OCI-LY3 (cell line): Measurements from ENCODE around the gene TFEC.

Source experiments
- H2AFZ ChIP-seq: fragments of 200-600, 300-600 bp; shearing (Covaris generic); 2 replicates; pipeline ENCODE4 v1.6.0; 2014; ENCODE audit warnings: antibody characterized with exemption, low read depth, low read length
- H3K27ac ChIP-seq: fragments of 200-600, 300-600 bp; sonication (generic); 2 replicates; pipeline ENCODE4 v1.5.1; 2014; ENCODE audit warnings: mild to moderate bottlenecking, low read length, moderate library complexity, mixed read lengths
- H3K27me3 ChIP-seq: fragments of 200-600, 300-600 bp; sonication (generic); 2 replicates; pipeline ENCODE4 v1.6.1; 2014; ENCODE audit warnings: low read depth, low read length, mixed read lengths
- H3K36me3 ChIP-seq: fragments of 200-600, 300-600 bp; sonication (generic); replicated peaks from 2 replicates; pipeline ENCODE3; 2014; ENCODE audit warnings: low read depth, low read length, mixed read lengths
- H3K4me1 ChIP-seq: fragments of 300-600, 200-600 bp; sonication (generic); 2 replicates; pipeline ENCODE4 v1.6.1; 2014; ENCODE audit warnings: low read length, mixed read lengths
- H3K4me2 ChIP-seq: fragments of 200-600, 300-600 bp; sonication (generic); 2 replicates; pipeline ENCODE4 v1.6.1; 2014; ENCODE audit warnings: low read length, mixed read lengths
- H3K4me3 ChIP-seq: fragments of 300-600, 200-600 bp; sonication (generic); 2 replicates; pipeline ENCODE4 v1.5.1; 2014; ENCODE audit warnings: antibody characterized with exemption, mild to moderate bottlenecking, low read length, moderate library complexity
- H3K79me2 ChIP-seq: fragments of 300-600, 200-600 bp; shearing (Covaris generic); 2 replicates; pipeline ENCODE4 v1.6.1; 2014; ENCODE audit warnings: mild to moderate bottlenecking, low read length, mixed read lengths
- H3K9ac ChIP-seq: fragments of 300-600, 200-600 bp; shearing (Covaris generic); 2 replicates; pipeline ENCODE4 v1.6.0; 2014; ENCODE audit warnings: mild to moderate bottlenecking, low read length, moderate library complexity
- H3K9me3 ChIP-seq: fragments of 200-600, 300-600 bp; shearing (Covaris generic); 2 replicates; pipeline ENCODE4 v1.6.1; 2014; ENCODE audit warnings: low read length, mixed read lengths; ENCODE audit not compliant: insufficient read depth
- H4K20me1 ChIP-seq: fragments of 200-600, 300-600 bp; sonication (generic); 2 replicates; pipeline ENCODE4 v1.6.1; 2016; ENCODE audit warnings: low read length, mixed read lengths; ENCODE audit not compliant: insufficient read depth
- EZH2phosphoT487 ChIP-seq: fragments of 200-600 bp; shearing (Covaris generic); IDR thresholded peaks from 2 replicates; pipeline ENCODE4 v1.6.1; 2018; ENCODE audit warnings: antibody characterized with exemption, mixed run types, low read depth
- TF ChIP-seq, protein P1 (sequence below): fragments of 200-600, 300-600 bp; sonication (generic); IDR thresholded peaks from 2 replicates; pipeline ENCODE4 v1.5.1; 2014; ENCODE audit warnings: antibody characterized with exemption, low read length, low read depth

TFEC gene

DNA sequence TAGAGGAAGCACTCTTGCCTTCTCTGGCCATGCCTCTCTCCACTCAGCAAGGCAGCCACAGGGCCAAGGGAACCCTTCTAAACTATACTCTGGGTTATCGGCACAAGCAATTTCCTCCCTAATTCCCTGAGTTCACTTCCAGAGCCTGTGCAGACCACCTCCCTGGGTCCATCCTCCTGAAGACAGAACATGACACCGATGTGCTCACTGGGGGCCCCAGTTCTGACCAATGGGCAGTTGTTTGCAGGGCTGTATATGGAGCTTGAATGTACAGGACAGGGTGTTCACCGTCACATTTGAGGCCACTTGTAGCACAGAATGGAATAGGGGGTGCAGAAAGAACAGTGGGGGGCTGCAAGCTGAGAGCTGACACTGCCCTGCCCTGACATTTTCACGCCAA, 77.7 kb downstream of the TFEC start:
- H3K9ac ChIP-seq: no peak overlapping the region
- TF ChIP-seq EZH2phosphoT487: no peak
- TF ChIP-seq, protein P1, sequence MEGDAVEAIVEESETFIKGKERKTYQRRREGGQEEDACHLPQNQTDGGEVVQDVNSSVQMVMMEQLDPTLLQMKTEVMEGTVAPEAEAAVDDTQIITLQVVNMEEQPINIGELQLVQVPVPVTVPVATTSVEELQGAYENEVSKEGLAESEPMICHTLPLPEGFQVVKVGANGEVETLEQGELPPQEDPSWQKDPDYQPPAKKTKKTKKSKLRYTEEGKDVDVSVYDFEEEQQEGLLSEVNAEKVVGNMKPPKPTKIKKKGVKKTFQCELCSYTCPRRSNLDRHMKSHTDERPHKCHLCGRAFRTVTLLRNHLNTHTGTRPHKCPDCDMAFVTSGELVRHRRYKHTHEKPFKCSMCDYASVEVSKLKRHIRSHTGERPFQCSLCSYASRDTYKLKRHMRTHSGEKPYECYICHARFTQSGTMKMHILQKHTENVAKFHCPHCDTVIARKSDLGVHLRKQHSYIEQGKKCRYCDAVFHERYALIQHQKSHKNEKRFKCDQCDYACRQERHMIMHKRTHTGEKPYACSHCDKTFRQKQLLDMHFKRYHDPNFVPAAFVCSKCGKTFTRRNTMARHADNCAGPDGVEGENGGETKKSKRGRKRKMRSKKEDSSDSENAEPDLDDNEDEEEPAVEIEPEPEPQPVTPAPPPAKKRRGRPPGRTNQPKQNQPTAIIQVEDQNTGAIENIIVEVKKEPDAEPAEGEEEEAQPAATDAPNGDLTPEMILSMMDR: no peak
- peaks cover 62% of the 10 kb centered on the region for H3K36me3 ChIP-seq
- H3K27ac ChIP-seq: peak overlapping the region; percentile 64; the same call in 1 of the 2 replicates
- no peaks in the 10 kb centered on the region for H3K9me3 ChIP-seq
- H3K27me3 ChIP-seq: no peaks in the 10 kb centered on the region
- no peak overlapping the region for H2AFZ ChIP-seq
- H3K79me2 ChIP-seq: peaks cover 39% of the 10 kb centered on the region
- H3K4me2 ChIP-seq: no peak overlapping the region
- no peak overlapping the region for H3K4me3 ChIP-seq
- peaks cover 19% of the 10 kb centered on the region; the same call in 1 of the 2 replicates for H4K20me1 ChIP-seq
- H3K4me1 ChIP-seq: peaks cover 18% of the 10 kb centered on the region

DNA sequence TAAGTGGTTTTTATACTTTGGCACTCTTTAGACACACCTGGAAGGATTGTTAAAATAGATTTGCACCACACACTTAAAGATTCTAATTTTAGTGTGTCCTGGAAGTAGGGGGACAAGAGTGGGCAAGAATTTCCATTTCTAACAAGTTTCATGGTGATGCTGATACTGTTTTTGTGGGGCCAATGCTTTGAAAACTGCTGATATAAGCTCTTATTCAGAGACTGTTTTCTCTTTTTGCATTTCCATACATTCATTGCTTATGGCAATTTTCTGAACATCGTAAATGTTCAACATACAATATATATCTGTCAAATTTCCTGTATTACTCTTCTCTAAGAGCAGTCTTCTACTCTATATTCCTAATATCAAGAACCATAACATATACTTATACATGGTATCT, 79.0 kb downstream of the TFEC start:
- H3K27me3 ChIP-seq: no peaks in the 10 kb centered on the region
- peaks cover 50% of the 10 kb centered on the region for H3K36me3 ChIP-seq
- H2AFZ ChIP-seq: no peak overlapping the region
- H3K27ac ChIP-seq: no peak overlapping the region
- no peak overlapping the region for H3K4me2 ChIP-seq
- peaks cover 13% of the 10 kb centered on the region; the same call in 1 of the 2 replicates for H4K20me1 ChIP-seq
- H3K79me2 ChIP-seq: peaks cover 32% of the 10 kb centered on the region
- peaks cover 18% of the 10 kb centered on the region for H3K4me1 ChIP-seq
- no peak overlapping the region for H3K4me3 ChIP-seq
- TF ChIP-seq, protein P1: no peak
- no peak for TF ChIP-seq EZH2phosphoT487
- no peaks in the 10 kb centered on the region for H3K9me3 ChIP-seq
- H3K9ac ChIP-seq: no peak overlapping the region

DNA sequence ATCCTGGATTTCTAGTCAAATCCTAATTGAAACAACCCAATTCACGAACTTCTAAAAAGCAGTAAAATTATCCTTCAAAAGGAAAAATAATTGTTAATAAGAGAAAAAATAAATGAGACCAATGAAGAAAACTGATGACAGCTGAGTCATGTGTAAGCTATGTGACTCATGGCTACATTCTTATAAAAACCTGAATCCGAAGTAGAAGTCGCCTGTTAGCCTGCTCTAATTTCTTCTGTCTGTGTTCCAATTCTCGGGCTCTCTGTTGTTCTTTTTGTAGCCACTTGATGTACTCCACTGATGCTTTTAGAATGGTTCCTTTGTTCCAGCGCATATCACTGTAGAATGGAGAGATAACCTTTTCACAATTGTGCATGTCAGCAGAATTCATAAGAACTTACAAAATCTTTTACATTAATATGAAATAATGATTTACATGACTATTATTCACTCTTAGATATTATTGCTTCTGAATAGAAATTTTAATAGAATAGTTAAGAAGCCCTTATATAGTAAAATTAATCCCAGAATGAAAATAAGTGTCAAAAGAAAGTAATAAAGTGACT, 88.8 kb downstream of the TFEC start:
- Histone ChIP-seq H3K27me3 (no peaks in the 10 kb centered on the region), H3K4me1 (no peaks in the 10 kb centered on the region), H3K4me2 (no peak overlapping the region), H2AFZ (no peak overlapping the region), H3K9me3 (no peaks in the 10 kb centered on the region), H3K36me3 (peaks cover 70% of the 10 kb centered on the region), H3K9ac (no peak overlapping the region), H3K4me3 (no peak overlapping the region), H4K20me1 (0 out of 2 replicates have a peak, but pooled peaks cover 6% of the 10 kb centered on the region), H3K79me2 (no peaks in the 10 kb centered on the region; the same call in none of the 2 replicates), H3K27ac (no peak overlapping the region)
- TF ChIP-seq, protein P1: no peak
- TF ChIP-seq EZH2phosphoT487: no peak

DNA sequence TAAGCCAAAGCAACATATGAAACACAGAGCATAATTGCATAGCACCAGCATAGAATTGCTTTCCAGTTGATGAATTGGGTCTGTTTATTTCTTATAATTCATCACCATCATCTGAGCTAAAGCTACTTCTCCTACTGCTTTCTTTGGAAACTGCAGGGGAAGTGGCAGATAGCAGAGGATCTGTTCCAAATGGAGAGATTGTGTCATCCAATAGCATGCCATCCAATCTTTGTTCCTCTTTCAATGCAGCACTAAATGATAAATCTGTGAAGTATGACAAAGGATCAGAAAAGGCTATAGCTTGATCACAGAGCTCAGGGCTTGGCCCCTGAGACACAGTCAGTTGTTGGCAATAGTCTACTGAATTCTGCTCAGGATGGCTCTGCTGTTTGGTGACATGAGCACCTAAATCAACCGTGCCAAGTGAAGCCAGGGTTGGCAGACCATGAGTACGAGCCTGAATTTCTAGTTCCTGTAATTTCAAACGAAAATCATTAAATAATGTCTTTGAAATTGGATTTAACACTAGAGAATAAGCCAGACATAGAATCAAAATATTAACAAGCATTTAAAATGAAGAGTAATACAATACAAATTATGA, 90.0 kb downstream of the TFEC start:
- Histone ChIP-seq H3K27me3 (no peaks in the 10 kb centered on the region), H3K36me3 (peaks cover 73% of the 10 kb centered on the region), H3K4me3 (no peak overlapping the region), H3K9me3 (no peaks in the 10 kb centered on the region), H3K79me2 (no peaks in the 10 kb centered on the region; the same call in none of the 2 replicates), H3K4me1 (no peaks in the 10 kb centered on the region), H3K4me2 (no peak overlapping the region), H2AFZ (no peak overlapping the region), H4K20me1 (0 out of 2 replicates have a peak, but pooled peaks cover 6% of the 10 kb centered on the region), H3K9ac (no peak overlapping the region), H3K27ac (no peak overlapping the region)
- TF ChIP-seq, protein P1: no peak
- TF ChIP-seq EZH2phosphoT487: no peak
